Left renal cortex interstitium (tissue), 4 donors: Measurements from ENCODE around the gene CXXC4. TPM values are rescaled to one million over a fixed set of nuclear protein-coding genes. Genes with fewer than 3 reads are reported as not detected.

ENCODE experiments used
- DNase-seq, 4 donors: peaks; one replicate each; pipeline ENCODE4 v3.0.0-alpha.2; 2013; ENCODE audit warnings: low read depth in 4 of 4, low spot score in 2 of 4, missing footprints in 1 of 4
- polyA plus RNA-seq, 4 donors: library from polyadenylated mRNA; unstranded; fragments of 120-200 nt; gene quantifications; one replicate each; pipeline ENCODE4 v1.2.1, GENCODE V29; 2013; ENCODE audit not compliant: insufficient read length in 4 of 4

Gene CXXC4
- polyA plus RNA-seq: 10 to 100 TPM in 1 of 4 donors, 1 to 10 TPM in 3; 6.9 to 10.1 (median 7.9) TPM

DNA sequence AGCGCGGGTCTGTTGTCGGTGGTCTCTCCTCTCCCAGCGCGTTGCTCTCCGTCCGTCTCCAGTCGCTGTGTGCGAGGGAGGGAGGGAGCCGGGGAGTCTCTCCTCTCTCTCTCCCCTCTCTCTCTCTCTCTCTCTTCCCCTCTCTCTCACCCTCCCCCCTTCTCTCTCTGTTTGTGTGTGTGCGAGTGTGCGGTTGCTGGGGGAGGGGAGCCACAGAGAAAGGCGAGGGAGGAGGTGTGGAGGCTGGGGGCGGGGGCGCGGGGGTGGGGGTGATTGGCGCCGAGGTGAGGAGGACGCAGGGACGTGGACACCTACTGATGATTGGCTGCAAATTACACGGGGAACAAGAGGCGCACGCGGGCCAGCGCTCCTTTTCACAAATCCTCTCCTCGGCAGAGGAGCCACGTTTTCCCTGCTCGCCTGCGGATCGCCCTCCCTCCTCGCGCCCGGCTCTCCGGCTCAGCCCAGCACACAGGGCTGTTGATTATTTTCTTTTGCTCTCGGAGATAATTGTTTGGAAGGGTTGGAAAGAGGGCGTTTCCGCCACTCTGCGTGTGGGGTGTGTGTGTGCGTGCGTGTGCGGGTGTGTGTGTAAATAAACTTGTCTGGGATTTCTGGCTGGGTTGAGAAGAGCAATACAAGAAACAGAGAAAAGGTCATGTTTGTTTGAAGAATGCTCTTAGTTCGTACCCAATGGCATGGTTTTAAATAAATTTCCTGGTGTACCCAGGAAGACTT, at the start of gene CXXC4:
TSS of gene CXXC4 (minus strand) at position 73 of the 738 bp plus-strand sequence. CDS start 3,092 bp downstream, outside the sequence.
- DNase-seq: peak in 1 of 4 donors; percentile 79

DNA sequence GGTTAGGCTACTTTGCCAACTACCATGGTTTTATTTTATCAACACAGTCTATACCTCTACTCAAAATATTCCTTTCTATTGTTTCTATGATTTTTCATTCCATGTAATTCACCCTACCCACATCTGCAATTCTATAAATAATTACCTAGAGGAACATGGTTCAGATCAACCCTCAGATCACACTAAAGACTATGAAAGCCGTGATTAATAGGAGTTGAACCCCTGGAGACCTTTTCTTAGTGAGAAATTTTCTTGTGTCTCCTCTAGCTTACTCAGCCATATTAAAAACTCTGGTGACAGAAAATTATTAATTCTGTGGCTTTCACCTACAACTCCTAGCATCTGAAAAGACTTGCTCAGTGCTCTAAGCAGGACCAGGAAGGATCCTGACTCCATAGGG, 38.5 kb upstream of the CXXC4 start:
- DNase-seq: no peak

DNA sequence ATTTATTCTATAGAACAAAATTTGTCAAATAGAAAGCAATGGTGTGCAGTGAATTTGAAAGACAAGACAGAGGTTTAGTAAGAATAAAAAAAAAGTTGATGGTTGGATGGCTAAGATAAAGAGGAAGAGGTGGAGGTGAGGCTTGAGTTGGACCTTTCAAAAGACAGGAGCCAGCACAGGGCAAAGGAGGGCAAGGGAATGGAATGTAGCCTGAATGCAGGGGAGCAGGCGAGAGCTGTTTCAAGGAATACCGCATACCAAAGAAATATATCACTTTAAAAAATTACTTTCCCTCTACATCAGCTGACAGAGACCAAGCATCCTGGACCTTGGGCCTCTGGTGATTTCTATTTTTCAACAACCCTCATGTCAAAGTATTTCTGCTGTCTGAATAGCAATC, 38.0 kb upstream of the CXXC4 start:
- DNase-seq: no peak

DNA sequence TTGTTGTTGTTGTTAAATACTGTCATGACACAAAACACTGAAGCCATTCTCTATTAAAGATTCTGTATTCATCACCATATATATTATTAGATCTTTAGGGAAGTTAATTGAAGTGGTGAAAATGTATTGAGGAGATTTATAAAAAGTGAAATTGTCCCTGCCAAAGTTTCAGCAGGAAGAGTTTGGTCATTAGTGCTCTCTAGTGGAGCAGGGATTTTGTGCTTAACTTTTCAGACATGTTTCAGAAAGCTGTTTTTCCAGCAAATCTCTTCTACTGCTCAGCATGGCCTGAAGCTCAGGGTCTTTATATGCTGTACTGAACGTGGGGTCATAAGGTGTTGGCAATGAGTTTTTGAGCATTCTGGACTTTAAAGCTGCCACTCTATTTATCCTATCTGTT, 36.7 kb upstream of the CXXC4 start:
- DNase-seq: peak in 1 of 4 donors; percentile 4

DNA sequence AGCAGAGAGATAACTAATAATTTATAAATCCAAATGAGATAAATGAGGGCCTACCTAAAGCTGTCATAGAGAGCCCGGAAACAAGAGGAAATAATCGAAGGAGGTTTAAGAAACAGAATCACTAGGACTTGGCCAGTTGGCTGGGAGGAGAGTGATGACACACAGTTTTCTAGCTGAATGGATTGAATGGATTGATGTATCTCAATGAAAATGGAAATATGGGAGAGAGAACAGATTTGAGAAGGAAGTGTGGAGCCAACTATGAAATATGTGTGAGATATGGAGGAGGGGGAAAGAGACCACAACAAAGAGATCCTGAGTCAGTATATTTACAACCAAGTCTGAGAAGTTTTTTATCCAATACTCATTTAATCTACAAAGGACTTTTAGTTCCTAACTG, 35.7 kb upstream of the CXXC4 start:
- no peak for DNase-seq

DNA sequence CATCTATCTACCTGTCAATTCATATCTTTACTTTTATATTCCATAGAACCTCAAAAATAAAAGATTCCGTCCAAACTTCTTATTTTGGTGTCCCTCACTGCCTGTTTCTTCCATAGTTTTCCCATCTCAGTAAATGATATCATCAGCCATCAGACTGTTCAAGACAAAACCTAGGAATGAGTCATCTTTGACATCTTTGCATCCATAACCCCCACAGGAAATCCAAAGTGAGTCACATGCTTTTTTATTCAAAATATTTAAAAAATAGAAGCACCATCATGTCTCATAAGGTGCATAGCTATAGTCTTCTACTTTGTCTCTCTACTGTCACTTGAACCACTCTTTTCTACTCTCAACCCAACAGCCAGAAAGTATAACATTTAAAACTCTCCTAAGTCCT, 29.9 kb upstream of the CXXC4 start:
- DNase-seq: no peak

DNA sequence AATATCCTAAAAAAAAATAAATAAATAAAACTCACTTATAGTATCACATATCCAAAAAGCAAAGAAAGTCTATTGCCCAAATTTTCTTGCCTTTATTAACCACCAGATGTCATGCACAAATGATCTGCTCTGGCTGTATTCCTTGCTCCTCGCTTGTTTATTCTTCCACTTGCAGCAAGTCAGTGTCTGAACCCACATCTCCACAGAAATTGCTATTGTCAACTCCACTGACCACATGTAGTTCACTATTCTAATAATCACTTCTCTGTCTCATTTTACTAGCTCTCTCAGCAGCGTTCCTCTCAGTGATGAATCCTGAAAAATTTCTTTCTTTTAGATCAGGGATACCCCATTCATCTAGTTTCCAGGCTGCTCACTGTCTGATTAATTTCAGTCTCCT, 29.3 kb upstream of the CXXC4 start:
- DNase-seq: no peak

DNA sequence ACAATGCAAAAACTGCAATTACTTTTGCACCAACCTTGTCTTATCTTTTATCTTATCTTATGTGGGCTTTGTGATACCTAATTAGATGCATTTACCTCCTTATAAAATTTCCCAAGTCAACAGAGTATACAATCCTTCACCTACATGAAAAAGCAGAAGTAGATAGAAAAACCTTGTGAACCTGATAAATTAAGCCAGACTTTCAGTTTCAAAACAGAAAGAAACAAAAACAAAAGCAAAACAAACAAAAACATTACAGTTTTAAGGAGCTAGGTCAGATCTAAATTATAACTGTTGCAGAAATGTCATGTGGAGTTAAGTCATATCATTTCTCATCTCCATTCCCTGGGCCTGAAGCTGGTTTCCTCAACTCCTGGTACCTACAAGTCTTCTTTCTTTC, 24.9 kb upstream of the CXXC4 start:
- DNase-seq: no peak

DNA sequence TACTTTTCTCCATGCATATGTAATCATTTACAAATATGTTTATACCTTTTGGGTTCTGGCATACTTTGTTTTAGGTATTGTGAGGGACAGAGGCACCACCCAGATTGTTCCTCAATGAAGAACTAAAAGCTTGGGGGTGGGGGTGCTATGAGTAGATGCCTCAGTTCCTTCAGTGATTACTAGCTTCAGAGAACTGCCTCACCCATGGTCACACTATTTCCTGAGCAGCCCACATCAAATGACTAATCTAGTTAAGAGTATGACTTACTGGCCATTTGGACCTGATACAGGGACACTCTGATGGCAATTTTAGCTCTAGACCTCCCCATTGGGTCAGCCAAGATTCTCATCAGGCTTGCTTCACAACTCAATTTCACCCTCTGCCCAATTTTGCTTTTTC, 22.2 kb upstream of the CXXC4 start:
- no peak for DNase-seq

DNA sequence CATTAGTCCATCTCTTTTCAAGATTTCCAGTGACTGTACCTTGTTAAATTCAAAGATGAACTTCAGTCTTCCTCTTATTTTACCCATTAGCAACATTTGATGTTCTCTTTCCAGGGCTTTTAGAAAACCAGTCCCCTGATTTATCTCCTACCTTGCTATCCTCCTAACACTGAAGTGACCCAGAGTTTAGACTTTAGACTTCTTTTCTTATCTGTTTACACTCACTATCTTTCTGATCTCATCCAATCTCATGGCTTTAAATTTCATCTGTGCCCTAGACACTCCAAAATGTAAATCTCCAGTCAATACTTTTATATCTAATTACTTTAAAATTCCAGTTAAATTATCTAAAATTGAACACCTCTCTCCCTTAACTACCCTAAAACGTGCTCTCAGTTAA, 13.5 kb upstream of the CXXC4 start:
- no peak for DNase-seq

DNA sequence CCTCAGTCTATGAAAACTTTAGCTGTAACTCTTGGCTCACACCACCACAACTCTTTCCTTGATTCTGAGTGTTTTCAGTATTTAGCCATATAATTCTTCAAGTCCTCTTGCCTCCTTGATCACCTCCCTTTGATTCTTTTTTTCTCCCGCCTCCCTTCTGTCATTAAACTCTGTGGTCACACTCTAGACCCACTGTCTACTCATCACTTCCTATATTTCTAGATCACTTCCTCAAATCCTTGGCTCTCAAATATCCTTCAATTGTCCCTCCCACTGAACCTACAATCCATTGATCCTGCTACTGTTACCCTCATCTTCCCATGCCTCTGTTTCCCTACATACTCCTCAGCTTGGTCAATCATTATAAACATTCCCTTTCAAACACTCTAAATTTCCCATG, 12.4 kb upstream of the CXXC4 start:
- no peak for DNase-seq

DNA sequence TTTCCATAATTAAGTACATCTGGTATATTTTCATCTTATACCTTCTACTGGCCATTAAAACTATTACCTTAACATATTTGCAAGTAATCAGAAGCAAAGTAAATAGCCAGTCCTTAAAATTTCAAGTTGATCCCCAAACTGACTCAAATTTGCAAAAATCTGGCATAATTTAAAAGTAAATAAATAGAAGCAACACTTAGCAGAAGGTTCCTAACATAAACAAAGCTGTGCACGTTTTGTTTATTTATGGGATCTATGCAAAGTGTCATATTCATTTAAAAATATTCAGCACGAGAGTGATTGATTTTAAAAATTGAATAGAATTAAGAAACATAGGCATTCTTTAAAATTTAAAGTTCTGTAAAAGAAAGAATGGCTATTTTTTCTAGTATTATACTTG, 9.8 kb upstream of the CXXC4 start:
- no peak for DNase-seq

DNA sequence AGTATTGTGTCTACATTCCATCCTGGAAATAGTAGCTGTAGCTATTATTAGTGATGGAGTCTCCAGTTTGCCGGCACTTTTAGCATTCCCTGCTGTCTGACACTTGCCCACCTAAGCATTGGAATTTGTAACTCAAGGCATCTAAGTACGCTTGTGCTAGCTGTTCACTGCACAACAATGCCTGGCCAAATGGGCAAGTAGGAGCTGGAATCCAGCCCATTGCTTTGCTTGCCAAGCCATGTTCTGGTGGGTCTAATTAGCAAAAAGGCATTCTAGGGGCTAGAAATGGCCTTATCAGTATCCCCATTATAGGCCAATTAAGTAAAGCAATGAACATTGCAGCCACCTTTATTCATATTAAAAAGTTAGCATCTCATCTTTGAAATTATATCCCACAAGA, 7.8 kb upstream of the CXXC4 start:
- no peak for DNase-seq

DNA sequence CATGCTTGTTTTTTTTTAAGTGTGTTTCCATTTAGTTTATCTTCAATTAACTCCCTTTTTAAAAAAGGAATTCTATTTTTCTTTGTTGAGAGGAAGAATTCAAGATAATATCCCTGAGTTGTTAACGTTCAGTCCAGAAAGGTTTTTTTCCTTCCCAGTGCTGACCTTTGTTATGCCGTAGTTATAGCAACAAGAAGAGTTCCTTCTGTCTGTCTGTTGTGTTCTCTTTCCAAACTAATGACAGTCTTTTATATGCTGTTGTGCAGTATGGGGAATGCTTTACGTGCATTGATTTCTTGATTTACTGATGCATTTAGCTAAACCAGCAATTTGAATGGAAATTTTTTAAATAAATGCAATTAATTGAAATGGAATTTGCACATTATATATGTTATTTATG, 6.6 kb upstream of the CXXC4 start:
- DNase-seq: no peak

DNA sequence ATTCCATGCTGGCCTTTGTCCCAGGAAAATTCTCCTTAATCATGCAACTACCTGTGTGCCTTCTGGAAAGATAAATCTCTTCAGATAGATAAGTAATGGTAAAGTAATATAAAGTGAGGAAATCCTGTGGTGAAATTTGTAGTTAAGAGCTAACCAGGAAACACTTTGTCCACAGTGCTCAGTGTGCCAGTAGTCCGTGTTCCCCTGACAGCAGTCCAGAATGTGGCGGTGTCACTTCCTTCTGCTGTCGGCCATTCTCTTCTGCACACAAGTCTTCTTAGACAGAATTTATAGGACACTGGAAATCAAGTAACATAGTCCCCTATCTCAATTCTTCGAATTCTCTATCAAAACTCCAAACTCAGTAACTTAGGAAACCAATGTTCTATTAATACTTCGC, 5.7 kb upstream of the CXXC4 start:
- no peak for DNase-seq

DNA sequence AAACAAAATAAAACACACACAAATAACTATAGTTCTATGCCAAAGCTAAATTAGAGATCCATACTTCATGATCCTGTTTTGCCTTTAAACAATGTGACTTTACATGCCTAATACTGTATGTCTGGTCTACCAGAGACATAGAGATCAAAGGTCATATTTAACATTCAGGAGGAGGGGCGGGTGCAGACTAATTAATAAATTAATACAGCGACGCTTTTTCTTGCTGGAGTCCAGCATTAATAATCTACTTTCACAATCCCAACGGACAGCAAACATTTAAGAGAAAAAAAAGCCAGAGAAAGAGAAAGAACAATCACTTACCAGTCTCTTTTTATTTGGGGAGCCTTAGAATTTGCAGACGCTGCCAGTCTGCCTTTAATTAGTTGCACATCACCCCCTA, 509 bp downstream of the CXXC4 start:
- DNase-seq: no peak

DNA sequence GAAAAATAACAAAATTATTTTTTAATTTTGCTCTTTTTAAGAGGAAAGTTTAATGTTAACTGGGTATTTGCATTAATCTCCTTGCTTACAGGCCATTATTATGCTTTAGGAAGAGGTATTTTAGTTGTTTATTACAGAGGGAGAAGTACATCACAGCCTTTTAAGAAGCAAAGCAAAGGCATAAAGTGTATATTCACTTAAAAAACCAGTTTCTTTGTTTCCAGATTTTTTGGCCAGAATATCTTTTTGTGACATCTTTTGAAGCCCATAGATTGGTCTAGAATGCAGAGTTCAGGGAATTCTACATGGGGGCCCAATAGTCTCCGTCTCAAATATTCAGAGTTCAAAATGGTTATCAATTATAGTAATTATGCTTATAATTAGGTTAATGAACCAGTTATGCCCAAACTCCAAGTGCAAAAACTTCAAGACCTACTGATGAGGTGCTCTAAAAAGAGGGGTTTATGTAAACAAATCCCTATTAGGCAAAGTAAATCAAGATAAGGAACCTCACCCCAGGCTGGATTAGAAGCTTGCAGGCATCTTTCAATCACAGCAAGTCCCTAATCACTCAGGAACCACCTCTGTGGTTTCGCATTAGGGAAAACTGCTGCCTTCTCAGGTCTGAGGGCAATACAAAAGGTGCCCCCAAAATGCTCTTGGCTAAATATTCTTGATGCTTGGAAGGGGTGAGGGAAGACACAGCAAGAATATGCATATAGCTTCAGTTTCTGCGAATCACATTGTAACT, 1.4 kb downstream of the CXXC4 start:
- no peak for DNase-seq

DNA sequence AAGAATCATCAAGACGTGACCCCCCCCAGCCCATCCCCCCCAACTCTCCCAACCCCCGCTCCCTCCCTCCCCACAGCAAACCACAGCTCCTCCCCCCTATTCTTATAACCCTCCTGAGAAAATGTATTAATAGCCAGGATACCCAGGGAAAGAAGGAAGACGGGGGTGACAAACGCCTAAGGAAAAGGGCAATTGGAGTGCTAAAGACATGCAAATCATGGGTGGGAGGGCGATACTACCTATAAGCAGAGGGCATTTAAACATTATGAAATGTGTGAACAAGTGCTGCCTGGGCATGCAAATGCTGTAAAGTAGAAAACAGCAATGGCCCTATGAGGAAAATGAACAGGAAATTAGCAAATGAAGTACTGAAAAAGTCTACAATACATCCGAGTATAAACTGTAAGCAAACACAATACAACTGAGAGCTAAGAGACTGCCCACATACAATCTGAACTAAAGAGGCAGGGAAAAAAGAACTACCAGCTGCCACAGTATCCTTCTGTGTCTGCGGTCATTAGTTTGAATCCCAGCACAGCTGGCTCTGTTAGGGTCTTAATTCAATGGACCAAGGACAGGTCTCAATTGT, 2.4 kb downstream of the CXXC4 start:
- DNase-seq: peak in 1 of 4 donors; percentile 10

DNA sequence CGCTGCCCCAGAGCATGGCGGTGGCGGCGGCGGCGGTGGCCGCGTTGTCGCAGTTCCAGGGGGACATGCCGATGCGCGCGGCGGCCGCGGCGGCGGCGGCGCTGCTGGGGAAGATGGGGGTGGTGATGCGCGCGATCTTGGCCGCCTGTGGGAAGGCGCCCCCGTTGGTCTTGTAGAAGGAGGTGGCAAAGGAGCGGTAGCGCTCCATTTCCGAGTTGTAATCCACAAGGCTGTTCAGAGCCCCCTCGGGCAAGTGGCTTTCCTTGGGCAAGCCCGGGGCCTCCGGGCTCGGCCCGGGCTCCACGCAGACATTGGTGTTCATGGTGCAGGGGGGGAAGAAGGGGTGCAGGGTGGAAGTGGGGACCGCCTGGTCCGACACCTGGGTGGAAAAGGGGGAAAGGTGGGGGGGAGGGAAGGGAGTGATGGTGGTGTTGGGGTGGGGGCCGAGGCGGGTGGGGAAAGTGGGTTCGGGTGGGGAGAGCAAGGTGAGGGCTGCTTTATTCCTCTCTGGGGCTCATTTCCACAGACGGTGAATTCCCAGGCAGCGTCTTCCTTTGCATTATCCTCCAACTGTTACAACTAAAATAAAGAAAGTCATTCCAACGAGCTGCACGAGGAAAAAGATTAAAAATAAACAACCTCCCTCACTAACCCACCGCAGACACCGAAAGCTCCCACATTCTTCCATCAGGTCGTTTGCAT, 3.1 kb downstream of the CXXC4 start:
- peak in 1 of 4 donors; percentile 15 for DNase-seq

DNA sequence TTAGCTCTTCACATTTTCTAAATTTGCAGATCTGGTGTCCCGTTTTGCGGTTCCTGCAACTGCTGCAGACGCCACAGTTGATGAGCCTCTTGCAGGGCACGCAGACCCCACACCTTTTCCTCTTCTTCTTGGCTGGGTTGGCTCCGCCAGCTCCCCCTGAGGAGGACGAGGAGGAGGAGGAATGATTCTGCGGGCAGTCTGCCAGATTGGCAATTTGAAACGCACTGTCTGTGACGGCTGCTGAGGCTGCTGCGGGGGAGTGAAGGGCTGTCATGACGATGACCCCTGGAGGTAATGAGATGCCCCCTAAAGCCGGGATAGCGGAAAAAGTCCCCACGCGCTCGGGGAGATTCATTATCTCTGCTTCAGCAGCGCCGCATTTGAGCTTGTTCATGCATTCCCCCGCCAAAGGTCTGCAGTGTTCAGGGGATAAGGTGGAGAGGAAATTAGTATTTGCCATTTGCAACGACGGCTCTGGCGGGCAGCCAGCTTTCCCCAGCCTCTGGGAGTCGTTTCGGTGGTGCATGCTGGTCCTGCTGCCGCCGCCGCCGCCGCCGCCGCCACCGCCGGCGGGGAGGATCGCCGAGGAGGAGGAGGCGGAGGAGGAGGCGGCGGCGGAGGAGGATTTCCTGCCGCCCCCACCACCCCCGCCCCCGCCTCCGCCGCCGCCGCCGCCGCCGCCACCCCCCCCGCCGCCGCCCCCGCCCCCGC, 3.8 kb downstream of the CXXC4 start:
- peak in 3 of 4 donors; percentile 76 to 86 (median 77) for DNase-seq
